ENCODE data around the gene ATP8B3.

ATP8B3 gene

GRCh38 chr19:1819341-1820255 lies 7.5 kb upstream of the ATP8B3 start:
- H3K4me3 ChIP-seq (ENCODE audit: low read depth, low read length) = no peak overlapping the region
- no peak for TF ChIP-seq CTCF (IDR thresholded peaks at IDR 0.05; ENCODE audit: control insufficient read depth, extremely low read depth, insufficient read depth)
- no peak for DNase-seq (ENCODE audit: low read depth)

- TF ChIP-seq CTCF (IDR thresholded peaks at IDR 0.05; ENCODE audit: control insufficient read depth, extremely low read depth, insufficient read depth) = no peak
- no peak for DNase-seq (ENCODE audit: low read depth)
- no peak overlapping the region for H3K4me3 ChIP-seq (ENCODE audit: low read depth, low read length)
Observed at GRCh38 chr19:1818549-1819195, 6.6 kb upstream of the ATP8B3 start.

- DNase-seq (ENCODE audit: low read depth) = no peak
- no peak overlapping the region for H3K4me3 ChIP-seq (ENCODE audit: low read depth, low read length)
- no peak for TF ChIP-seq CTCF (IDR thresholded peaks at IDR 0.05; ENCODE audit: control insufficient read depth, extremely low read depth, insufficient read depth)
Observed at GRCh38 chr19:1817553-1818179, 5.6 kb upstream of the ATP8B3 start.

GRCh38 chr19:1816530-1817298 lies 4.6 kb upstream of the ATP8B3 start:
- no peak for TF ChIP-seq CTCF (IDR thresholded peaks at IDR 0.05; ENCODE audit: control insufficient read depth, extremely low read depth, insufficient read depth)
- no peak for DNase-seq (ENCODE audit: low read depth)
- H3K4me3 ChIP-seq (ENCODE audit: low read depth, low read length) = no peak overlapping the region

- TF ChIP-seq CTCF (IDR thresholded peaks at IDR 0.05; ENCODE audit: control insufficient read depth, extremely low read depth, insufficient read depth) = no peak
- DNase-seq (ENCODE audit: low read depth) = no peak
- no peak overlapping the region for H3K4me3 ChIP-seq (ENCODE audit: low read depth, low read length)
Observed at GRCh38 chr19:1815605-1816529, 3.8 kb upstream of the ATP8B3 start.
